ENCODE results near the gene SMPX. TPM values are rescaled to one million over a fixed set of nuclear protein-coding genes. Genes with fewer than 3 reads are reported as not detected.

Gene SMPX
- total RNA-seq, 2 experiments from 2014 or later: not detected

- Mint-ChIP-seq H3K27ac (no peak overlapping the region), H3K9me3 (peaks cover 3% of the 10 kb centered on the region), H3K36me3 (no peaks in the 10 kb centered on the region), H3K4me3 (no peak overlapping the region), H3K4me1 (peaks cover 4% of the 10 kb centered on the region), H3K27me3 (peaks cover 3% of the 10 kb centered on the region)
- ATAC-seq (ENCODE audit: low read depth) (no peak), DNase-seq (no peak)
- POLR2A ChIA-PET: interaction anchor here (1.0 kb wide), 1 partner anchor 74 kb away, joined by 4 read pairs; the partner anchor contains the start of gene MBTPS2
These were observed 8.2 kb upstream of the SMPX start for GRCh38 chrX:21766101-21766500.

GRCh38 chrX:21764008-21764407, 6.1 kb upstream of the SMPX start:
- Mint-ChIP-seq H3K4me3 (no peak overlapping the region), H3K27ac (no peak overlapping the region), H3K36me3 (no peaks in the 10 kb centered on the region), H3K9me3 (peaks cover 2% of the 10 kb centered on the region), H3K27me3 (peaks cover 3% of the 10 kb centered on the region), H3K4me1 (peaks cover 5% of the 10 kb centered on the region)
- ATAC-seq (ENCODE audit: low read depth) (no peak), DNase-seq (no peak)
- POLR2A ChIA-PET: no interaction called here

- POLR2A ChIA-PET: no interaction called here
- no peaks in the 10 kb centered on the region for H3K9me3 Mint-ChIP-seq
- H3K4me1 Mint-ChIP-seq: peaks cover 5% of the 10 kb centered on the region
- H3K27ac Mint-ChIP-seq: no peak overlapping the region
- H3K36me3 Mint-ChIP-seq: no peaks in the 10 kb centered on the region
- DNase-seq: no peak
- ATAC-seq (ENCODE audit: low read depth): no peak
- no peak overlapping the region for H3K4me3 Mint-ChIP-seq
- no peaks in the 10 kb centered on the region for H3K27me3 Mint-ChIP-seq
These were observed 572 bp upstream of the SMPX start for GRCh38 chrX:21758488-21758887.

GRCh38 chrX:21756785-21757529, 959 bp downstream of the SMPX start:
- Mint-ChIP-seq H3K27me3 (no peaks in the 10 kb centered on the region), H3K4me1 (peaks cover 5% of the 10 kb centered on the region), H3K27ac (no peak overlapping the region), H3K4me3 (no peak overlapping the region), H3K9me3 (no peaks in the 10 kb centered on the region), H3K36me3 (no peaks in the 10 kb centered on the region)
- DNase-seq: no peak
- POLR2A ChIA-PET: no interaction called here
- no peak for ATAC-seq (ENCODE audit: low read depth)

GRCh38 chrX:21749924-21750323, 8.0 kb downstream of the SMPX start:
- H3K9me3 Mint-ChIP-seq: no peaks in the 10 kb centered on the region
- no peak overlapping the region for H3K4me3 Mint-ChIP-seq
- H3K27ac Mint-ChIP-seq: no peak overlapping the region
- DNase-seq (no peak), ATAC-seq (ENCODE audit: low read depth) (no peak)
- peaks cover 14% of the 10 kb centered on the region for H3K27me3 Mint-ChIP-seq
- no peaks in the 10 kb centered on the region for H3K36me3 Mint-ChIP-seq
- no peaks in the 10 kb centered on the region for H3K4me1 Mint-ChIP-seq
- POLR2A ChIA-PET: no interaction called here

- Mint-ChIP-seq H3K27me3 (peaks cover 16% of the 10 kb centered on the region), H3K36me3 (no peaks in the 10 kb centered on the region), H3K9me3 (no peaks in the 10 kb centered on the region), H3K4me3 (no peak overlapping the region), H3K27ac (no peak overlapping the region), H3K4me1 (no peaks in the 10 kb centered on the region)
- DNase-seq: no peak
- ATAC-seq (ENCODE audit: low read depth): no peak
- POLR2A ChIA-PET: no interaction called here
These were observed 9.7 kb downstream of the SMPX start for GRCh38 chrX:21748235-21748634.

GRCh38 chrX:21747558-21747957, 10.4 kb downstream of the SMPX start:
- no peak for ATAC-seq (ENCODE audit: low read depth)
- peaks cover 16% of the 10 kb centered on the region for H3K27me3 Mint-ChIP-seq
- H3K27ac Mint-ChIP-seq: no peak overlapping the region
- no peaks in the 10 kb centered on the region for H3K36me3 Mint-ChIP-seq
- no peak for DNase-seq
- no peaks in the 10 kb centered on the region for H3K9me3 Mint-ChIP-seq
- POLR2A ChIA-PET: no interaction called here
- no peak overlapping the region for H3K4me3 Mint-ChIP-seq
- H3K4me1 Mint-ChIP-seq: no peaks in the 10 kb centered on the region

- Mint-ChIP-seq H3K27me3 (peaks cover 16% of the 10 kb centered on the region), H3K4me1 (no peaks in the 10 kb centered on the region), H3K36me3 (no peaks in the 10 kb centered on the region), H3K9me3 (no peaks in the 10 kb centered on the region), H3K4me3 (no peak overlapping the region), H3K27ac (no peak overlapping the region)
- peak; percentile 31 for DNase-seq
- no peak for ATAC-seq (ENCODE audit: low read depth)
- POLR2A ChIA-PET: no interaction called here
These were observed 12.2 kb downstream of the SMPX start for GRCh38 chrX:21745756-21746155.

GRCh38 chrX:21744721-21745120, 13.2 kb downstream of the SMPX start:
- no peak overlapping the region for H3K4me3 Mint-ChIP-seq
- no peaks in the 10 kb centered on the region for H3K9me3 Mint-ChIP-seq
- peaks cover 16% of the 10 kb centered on the region for H3K27me3 Mint-ChIP-seq
- DNase-seq (no peak), ATAC-seq (ENCODE audit: low read depth) (no peak)
- no peak overlapping the region for H3K27ac Mint-ChIP-seq
- POLR2A ChIA-PET: no interaction called here
- no peaks in the 10 kb centered on the region for H3K4me1 Mint-ChIP-seq
- no peaks in the 10 kb centered on the region for H3K36me3 Mint-ChIP-seq

GRCh38 chrX:21744060-21744459, 13.9 kb downstream of the SMPX start:
- ATAC-seq (ENCODE audit: low read depth) (no peak), DNase-seq (no peak)
- POLR2A ChIA-PET: no interaction called here
- Mint-ChIP-seq H3K4me3 (no peak overlapping the region), H3K4me1 (no peaks in the 10 kb centered on the region), H3K27me3 (peaks cover 16% of the 10 kb centered on the region), H3K27ac (no peak overlapping the region), H3K9me3 (no peaks in the 10 kb centered on the region), H3K36me3 (no peaks in the 10 kb centered on the region)

- ATAC-seq (ENCODE audit: low read depth) (no peak), DNase-seq (no peak)
- POLR2A ChIA-PET: no interaction called here
- Mint-ChIP-seq H3K27ac (no peak overlapping the region), H3K27me3 (peaks cover 5% of the 10 kb centered on the region), H3K9me3 (no peaks in the 10 kb centered on the region), H3K4me1 (no peaks in the 10 kb centered on the region), H3K36me3 (no peaks in the 10 kb centered on the region), H3K4me3 (no peak overlapping the region)
These were observed 15.8 kb downstream of the SMPX start for GRCh38 chrX:21741869-21742701.

- Mint-ChIP-seq H3K27ac (no peak overlapping the region), H3K4me1 (no peaks in the 10 kb centered on the region), H3K27me3 (peaks cover 7% of the 10 kb centered on the region), H3K9me3 (no peaks in the 10 kb centered on the region), H3K4me3 (no peak overlapping the region), H3K36me3 (no peaks in the 10 kb centered on the region)
- ATAC-seq (ENCODE audit: low read depth) (no peak), DNase-seq (no peak)
- POLR2A ChIA-PET: no interaction called here
These were observed 16.6 kb downstream of the SMPX start for GRCh38 chrX:21741364-21741763.

- no peak overlapping the region for H3K4me3 Mint-ChIP-seq
- no peak for DNase-seq
- no peak overlapping the region for H3K27ac Mint-ChIP-seq
- peaks cover 7% of the 10 kb centered on the region for H3K27me3 Mint-ChIP-seq
- H3K4me1 Mint-ChIP-seq: no peaks in the 10 kb centered on the region
- H3K9me3 Mint-ChIP-seq: no peaks in the 10 kb centered on the region
- no peak for ATAC-seq (ENCODE audit: low read depth)
- POLR2A ChIA-PET: no interaction called here
- no peaks in the 10 kb centered on the region for H3K36me3 Mint-ChIP-seq
These were observed 17.3 kb downstream of the SMPX start for GRCh38 chrX:21740329-21741274.

Data from activated naive CD8-positive, alpha-beta T cell treated with anti-CD3 and anti-CD28 coated beads, Interleukin-2, amount 10 ng/mL, durations not matched to agents 7 days and 5 days (primary cell).